ENCODE measurements around the gene MTOR.

The MTOR gene

GRCh38 chr1:11245904-11246719, 16.2 kb downstream of the MTOR start:
- intact Hi-C loops (cut with DNase I; ENCODE audit: low total_unique reads) = no loop called here
- Histone ChIP-seq H3K9me3 (no peaks in the 10 kb centered on the region), H3K27me3 (no peaks in the 10 kb centered on the region), H3K4me1 (no peaks in the 10 kb centered on the region), H3K36me3 (peaks cover 56 to 88% (median 73%) of the 10 kb centered on the region in 3 donors), H3K4me3 (no peak overlapping the region), H3K27ac (no peak overlapping the region)
- no peak for TF ChIP-seq CTCF (IDR thresholded peaks at IDR 0.05)
- no peak for DNase-seq

GRCh38 chr1:11245248-11245647, 17.1 kb downstream of the MTOR start:
- no peaks in the 10 kb centered on the region for H3K4me1 ChIP-seq
- intact Hi-C loops (cut with DNase I; ENCODE audit: low total_unique reads) = no loop called here
- TF ChIP-seq CTCF (IDR thresholded peaks at IDR 0.05) = no peak
- H3K27ac ChIP-seq = no peak overlapping the region
- H3K4me3 ChIP-seq = no peak overlapping the region
- H3K36me3 ChIP-seq = peaks cover 63 to 88% (median 75%) of the 10 kb centered on the region in 3 donors
- no peaks in the 10 kb centered on the region for H3K27me3 ChIP-seq
- DNase-seq = no peak
- no peaks in the 10 kb centered on the region for H3K9me3 ChIP-seq

- peaks cover 90 to 100% (median 97%) of the 10 kb centered on the region in 3 donors for H3K36me3 ChIP-seq
Observed at GRCh38 chr1:11238311-11238710, 24.0 kb downstream of the MTOR start.

GRCh38 chr1:11237356-11237755, 25.0 kb downstream of the MTOR start:
- Histone ChIP-seq H3K4me3 (no peak overlapping the region), H3K36me3 (peaks cover 88 to 100% (median 97%) of the 10 kb centered on the region in 3 donors), H3K27me3 (no peaks in the 10 kb centered on the region), H3K27ac (no peak overlapping the region), H3K9me3 (no peaks in the 10 kb centered on the region), H3K4me1 (no peaks in the 10 kb centered on the region)
- intact Hi-C loops (cut with DNase I; ENCODE audit: low total_unique reads) = no loop called here
- DNase-seq = no peak
- TF ChIP-seq CTCF (IDR thresholded peaks at IDR 0.05) = no peak

More at GRCh38 chr1:11238311-11238710, 24.0 kb downstream of the MTOR start:
- no peaks in the 10 kb centered on the region for H3K27me3 ChIP-seq
- H3K4me1 ChIP-seq = no peaks in the 10 kb centered on the region
- H3K9me3 ChIP-seq = no peaks in the 10 kb centered on the region
- H3K4me3 ChIP-seq = no peak overlapping the region
- intact Hi-C loops (cut with DNase I; ENCODE audit: low total_unique reads) = no loop called here
- no peak for TF ChIP-seq CTCF (IDR thresholded peaks at IDR 0.05)
- no peak for DNase-seq
- H3K27ac ChIP-seq = no peak overlapping the region

- no peaks in the 10 kb centered on the region for H3K9me3 ChIP-seq
- H3K4me3 ChIP-seq = no peak overlapping the region
- TF ChIP-seq CTCF (IDR thresholded peaks at IDR 0.05) = no peak
- no peak overlapping the region for H3K27ac ChIP-seq
- H3K4me1 ChIP-seq = no peaks in the 10 kb centered on the region
- no peaks in the 10 kb centered on the region for H3K27me3 ChIP-seq
- no peak for DNase-seq
- H3K36me3 ChIP-seq = peaks cover 88 to 100% (median 98%) of the 10 kb centered on the region in 3 donors
- intact Hi-C loops (cut with DNase I; ENCODE audit: low total_unique reads) = no loop called here
Observed at GRCh38 chr1:11233208-11233607, 29.1 kb downstream of the MTOR start.
